GM19023 (cell line): Measurements from ENCODE around the gene PTPRN2.
"Not testable (repeated sequence)": the region's sequence is repeated elsewhere in the genome, so short reads cannot be mapped to it uniquely, and the experiment has no call there.

Source experiments
- ATAC-seq: cut with Tn5 transposase; IDR thresholded peaks from one replicate; pipeline ENCODE4 v1.9.1; 2021; ENCODE audit warnings: mild to moderate bottlenecking, moderate library complexity; ENCODE audit not compliant: unreplicated experiment

The PTPRN2 gene

DNA sequence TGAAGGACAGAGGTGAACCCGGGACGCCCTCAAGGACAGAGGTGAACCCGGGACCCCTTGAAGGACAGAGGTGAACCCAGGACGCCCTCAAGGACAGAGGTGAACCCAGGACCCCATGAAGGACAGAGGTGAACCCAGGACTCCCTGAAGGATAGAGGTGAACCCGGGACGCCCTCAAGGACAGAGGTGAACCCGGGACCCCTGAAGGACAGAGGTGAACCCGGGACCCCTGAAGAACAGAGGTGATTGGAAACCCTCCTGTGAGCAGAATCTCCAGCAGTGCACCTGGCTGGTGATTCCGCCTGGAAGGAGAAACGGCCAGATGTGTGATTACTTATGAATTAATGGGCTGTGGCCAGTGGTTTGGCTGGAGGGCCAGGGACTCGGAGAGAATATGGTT, 272.3 kb downstream of the PTPRN2 start:
- ATAC-seq: no peak

DNA sequence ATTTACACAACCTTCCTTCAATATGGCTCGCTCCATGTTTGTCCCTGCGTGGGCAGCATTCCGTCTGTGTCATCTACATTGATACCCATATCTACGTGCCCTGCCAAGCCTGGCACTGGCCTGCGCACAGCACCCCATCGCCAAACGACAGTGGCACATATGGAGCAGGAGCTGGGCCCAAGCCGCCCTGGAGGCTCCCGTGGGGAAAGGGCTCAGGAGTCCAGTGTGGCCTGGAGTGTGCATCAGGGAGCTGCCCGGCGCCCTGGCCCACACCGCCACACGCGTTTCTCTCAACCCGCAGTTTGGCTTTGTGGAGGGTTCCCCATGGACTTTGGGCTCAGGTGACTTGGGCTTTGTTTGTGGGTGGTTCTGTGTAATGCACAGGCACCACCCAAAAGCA, 273.2 kb downstream of the PTPRN2 start:
- no peak for ATAC-seq

DNA sequence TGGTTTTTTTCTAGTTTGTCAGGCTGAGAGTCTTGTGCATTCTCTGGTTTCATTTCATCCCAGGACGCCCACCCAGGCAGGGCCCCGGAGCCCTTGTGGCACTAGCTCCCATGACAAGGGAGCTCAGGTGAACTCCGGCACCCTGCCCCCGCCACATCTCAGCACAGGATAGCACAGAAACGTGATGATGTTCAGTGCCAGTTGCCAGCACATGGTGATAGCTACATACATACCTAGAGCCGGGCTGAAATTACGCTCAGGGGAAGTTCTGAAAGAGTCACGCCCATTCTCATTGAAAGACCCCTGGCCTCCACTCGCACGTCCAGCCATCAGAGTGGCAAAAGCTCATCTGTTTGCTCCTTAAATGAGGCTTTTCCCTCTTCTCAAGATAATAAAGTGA, 273.7 kb downstream of the PTPRN2 start:
- ATAC-seq: no peak

DNA sequence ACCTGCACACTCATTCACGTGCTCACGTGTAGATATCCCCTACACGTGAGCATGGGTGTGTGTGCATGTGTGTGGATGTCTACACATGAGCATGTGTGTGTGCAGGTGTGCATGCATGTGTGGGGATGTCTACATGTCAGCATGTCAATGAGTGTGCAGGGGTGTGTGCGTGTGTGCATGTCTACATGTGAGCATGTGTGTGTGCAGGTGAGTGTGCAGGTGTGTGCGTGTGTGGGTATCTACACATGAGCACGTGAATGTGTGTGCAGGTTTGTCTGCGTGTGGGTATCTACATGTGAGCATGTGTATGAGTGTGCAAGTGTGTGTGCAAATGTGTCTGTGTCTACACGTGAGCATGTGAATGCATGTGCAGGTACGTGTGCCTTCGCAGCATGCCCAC, 274.8 kb downstream of the PTPRN2 start:
- ATAC-seq: no peak

DNA sequence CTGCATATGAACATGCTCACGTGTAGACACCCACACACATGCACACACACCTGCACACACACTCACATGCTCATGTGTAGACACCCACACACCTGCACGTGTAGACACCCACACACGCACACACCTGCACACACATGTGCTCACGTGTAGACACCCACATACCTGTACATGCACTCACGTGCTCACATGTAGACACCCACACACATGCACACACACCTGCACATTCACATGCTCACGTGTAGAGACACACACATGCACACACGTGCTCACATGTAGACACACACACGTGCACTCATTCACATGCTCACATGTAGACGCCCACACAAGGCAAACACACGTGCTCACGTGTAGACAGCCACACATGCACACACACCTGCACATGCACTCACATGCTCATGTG, 275.8 kb downstream of the PTPRN2 start:
- no peak for ATAC-seq

DNA sequence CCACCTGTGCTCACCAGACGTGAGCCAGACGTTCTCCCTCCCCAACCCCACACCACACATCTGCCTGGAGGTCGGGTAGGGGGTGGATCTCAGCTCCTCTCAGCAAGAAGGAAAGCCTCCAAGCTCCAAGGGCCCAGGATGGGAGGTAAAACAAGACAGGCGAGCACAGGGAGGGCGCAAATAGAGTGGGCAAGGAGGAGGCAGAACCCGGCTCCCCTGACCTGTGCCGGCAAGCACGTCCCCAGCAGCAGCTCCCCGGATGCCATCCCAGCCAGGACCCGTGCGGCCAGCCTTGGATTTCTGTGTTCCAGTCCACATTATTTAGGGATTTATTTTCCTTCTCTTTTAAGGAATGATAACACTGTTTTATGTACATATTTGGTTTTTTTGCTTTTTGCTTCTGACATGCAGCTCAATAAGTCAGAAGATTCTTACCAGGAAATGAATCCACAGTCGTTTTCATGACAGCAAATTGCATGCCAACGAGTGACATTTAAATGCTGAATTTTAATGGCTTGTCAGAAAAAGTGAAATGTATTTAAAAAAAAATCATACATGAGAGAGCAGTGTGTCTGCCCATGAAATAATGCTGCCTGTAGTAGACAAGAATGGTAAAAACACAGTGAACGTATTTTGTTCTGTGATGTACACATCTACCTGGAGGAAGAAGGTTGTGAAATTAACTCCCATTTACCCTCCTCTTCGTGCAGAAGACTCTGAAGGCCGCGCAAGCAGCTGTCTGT, 276.5 kb downstream of the PTPRN2 start:
- no peak for ATAC-seq

DNA sequence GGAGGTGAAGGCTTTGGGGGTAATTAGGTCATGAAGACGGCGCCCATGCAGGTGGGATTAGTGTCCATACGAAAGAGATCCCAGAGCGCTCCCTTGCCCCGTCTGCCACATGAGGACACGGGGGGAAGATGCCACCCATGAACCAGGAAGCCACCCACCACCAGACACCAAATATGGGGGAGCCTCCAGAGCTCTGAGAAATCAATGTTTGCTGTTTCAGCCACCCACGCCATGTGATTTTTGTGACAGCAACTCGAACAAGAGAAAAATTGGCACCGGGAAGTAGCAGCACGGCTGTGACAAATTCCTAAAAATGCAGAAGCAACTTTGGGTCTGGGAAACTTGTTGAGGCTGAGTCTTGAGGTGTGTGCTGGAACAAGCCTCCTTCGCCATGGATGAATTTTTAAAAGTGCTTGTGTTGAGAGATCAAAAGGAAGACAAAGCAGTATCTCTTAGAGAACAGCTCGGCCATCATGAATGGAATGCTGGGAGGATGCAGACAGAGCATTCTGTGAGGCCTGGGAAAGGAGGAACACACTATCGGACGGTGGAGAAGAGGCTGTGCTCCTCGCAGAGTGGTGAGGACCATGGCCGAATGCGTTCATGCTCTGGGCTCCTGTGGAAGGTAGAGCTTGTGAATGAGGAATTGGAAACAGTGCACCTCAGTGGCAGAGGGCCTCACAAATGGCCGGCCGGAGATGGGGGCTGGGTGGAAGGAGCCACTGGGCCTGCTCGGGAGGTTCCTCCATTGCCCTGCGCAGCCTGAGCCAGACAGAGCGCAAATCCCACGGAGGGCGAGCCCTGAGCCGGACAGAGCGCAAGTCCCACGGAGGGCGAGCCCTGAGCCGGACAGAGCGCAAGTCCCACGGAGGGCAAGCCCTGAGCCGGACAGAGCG, 277.5 kb downstream of the PTPRN2 start:
- no peak for ATAC-seq

DNA sequence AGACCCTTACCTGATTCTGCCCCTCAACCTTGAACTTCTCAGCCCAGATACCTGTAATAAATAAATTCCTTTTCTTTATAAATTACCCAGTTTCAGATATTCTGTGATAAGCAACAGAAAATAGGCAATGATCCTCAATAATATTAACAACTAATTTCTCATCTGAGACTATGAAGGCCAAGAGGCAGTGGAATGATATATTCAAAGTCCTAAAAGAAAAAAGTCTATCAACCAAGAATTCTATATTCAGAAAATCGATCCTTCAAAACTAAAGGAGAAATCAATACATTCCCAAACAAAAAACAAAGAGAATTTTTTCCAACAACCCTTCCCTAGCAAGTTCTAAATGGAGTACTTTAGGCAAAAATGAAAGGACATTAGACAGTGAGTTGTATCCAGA, 279.6 kb downstream of the PTPRN2 start:
- ATAC-seq: no peak

DNA sequence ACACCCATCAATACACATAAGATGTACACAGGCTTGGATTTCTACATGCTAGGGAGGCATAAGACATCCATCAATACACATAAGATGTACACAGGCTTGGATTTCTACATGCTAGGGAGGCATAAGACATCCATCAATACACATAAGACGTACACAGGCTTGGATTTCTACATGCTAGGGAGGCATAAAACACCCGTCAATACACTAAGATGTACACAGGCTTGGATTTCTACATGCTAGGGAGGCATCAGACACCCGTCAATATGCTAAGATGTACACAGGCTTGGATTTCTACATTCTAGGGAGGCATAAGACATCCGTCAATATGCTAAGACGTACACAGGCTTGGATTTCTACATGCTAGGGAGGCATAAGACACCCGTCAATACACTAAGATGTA, 283.6 kb downstream of the PTPRN2 start:
- not testable (repeated sequence) for ATAC-seq

DNA sequence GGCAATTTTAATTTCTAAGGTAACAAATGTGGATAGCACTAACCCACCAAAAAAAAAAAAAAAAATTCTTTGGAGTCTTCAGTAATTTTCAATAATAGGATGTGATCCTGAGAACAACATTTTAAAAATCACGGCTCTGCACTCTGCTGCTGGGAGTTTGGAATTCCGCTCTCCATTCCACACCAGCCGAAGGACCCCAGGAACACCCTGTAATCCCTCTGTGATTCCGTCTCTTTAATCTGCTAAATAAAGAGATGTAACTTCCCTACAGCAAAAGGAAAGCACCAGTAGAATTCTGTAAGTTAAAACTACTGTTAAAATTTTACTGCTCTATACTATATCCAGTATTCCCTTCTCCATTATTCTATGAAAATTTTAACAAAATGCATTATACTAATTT, 284.5 kb downstream of the PTPRN2 start:
- no peak for ATAC-seq

DNA sequence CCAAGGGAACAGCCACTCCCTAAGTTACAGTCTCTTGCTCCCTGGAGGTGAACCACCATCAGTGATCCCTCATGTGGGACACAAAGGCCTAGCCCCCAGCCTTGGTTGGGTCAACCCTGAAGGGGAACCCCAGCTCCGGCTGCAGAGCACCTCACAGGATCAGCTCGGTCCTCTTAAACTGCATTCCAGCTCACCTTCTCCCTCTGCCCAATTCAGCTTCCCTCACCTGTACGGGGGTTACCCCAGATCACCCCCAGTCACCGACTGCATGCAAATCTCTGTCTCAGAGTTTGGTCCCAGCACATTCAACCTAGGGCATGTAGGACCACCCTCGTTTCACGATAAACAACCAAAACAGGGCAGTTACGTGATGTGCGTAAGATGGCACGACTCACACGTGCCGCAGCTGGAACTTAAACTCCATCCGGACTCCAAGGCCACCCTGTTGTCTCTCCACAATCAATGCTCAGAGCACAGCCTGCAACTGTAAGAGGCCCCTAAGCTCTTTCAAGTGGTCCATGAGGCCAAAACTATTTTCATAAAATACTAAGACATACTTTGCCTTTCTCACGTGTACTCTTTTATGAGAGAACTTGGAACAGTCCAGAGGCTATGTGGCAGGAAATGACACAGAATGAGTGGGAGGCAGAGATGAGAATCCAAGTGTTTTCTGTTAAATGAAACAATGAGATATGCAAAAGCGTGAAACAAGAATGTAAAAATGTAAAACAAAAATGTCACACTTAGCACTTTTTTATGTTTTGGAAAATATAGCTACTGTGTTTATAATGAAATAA, 285.2 kb downstream of the PTPRN2 start:
- no peak for ATAC-seq

DNA sequence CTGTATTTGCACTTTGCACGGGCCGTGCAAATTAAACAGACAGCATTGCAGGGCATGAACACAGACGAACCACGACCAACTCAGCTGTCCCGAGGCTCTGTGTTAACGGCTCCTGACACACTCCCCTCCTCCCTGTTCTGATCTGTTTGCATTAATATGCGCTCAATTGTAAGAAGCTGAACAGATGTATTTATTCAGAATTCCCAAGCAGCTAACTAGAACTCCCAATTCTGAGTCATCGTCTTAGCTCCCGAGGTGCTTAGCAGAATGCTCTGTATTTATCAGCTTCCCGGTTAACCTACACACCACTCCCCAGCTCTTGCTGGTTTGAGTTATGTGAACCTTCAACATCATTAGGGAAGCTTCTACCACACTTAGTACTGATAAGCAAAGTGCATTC, 286.4 kb downstream of the PTPRN2 start:
- no peak for ATAC-seq

DNA sequence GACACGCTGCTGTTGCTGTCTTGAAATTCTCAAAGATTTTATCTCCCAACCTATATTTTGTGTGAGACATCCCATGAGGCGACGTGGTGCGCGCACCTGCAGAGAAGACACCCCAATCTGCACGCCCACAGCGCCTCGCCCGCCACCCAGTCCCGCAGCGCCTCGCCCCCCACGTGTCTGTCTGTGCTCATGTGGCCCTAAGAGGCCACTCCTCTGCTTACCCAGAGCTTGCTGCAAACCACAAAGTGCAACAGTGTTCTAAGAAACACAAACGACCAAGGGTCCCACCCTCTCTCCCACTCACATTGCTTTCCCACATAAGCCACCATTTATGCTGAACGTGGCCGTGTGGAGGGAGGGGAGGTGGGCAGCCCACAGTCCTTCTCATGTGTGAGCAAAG, 287.2 kb downstream of the PTPRN2 start:
- ATAC-seq: no peak

DNA sequence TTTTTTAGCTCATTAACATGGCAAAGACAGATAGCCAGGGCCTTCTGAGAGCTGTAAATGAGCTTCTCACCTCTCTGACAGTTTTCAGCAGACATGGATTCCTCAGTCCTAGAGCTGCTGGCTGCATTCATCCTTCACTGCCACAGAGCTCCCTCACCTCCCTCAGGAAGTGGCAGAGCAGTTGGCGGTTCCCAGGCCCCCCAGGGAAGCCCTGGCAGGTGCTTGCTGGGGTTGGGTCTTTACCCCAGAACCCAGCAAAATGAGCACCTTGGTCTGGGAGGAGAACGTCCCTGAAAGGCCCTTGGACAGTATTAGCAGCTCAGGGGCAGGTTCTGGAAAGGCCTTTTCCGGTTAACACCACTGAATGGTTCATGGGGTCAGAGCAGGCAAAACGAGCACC, 288.0 kb downstream of the PTPRN2 start:
- no peak for ATAC-seq

DNA sequence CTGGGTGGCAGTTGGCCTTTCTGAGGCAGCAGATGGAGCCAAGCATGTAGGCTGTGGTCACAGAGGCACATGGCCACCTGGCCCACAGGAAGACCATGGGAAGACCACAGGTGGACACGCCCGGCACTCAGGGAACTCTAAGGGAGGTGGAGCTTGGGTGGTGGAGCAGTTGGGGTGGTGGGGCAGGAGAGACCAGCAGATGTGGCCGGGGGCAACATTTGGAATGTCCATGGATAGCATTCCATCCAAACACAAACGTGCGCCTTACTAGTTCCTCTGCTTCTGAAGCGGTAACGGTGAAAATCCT, 290.9 kb downstream of the PTPRN2 start:
- ATAC-seq: no peak

DNA sequence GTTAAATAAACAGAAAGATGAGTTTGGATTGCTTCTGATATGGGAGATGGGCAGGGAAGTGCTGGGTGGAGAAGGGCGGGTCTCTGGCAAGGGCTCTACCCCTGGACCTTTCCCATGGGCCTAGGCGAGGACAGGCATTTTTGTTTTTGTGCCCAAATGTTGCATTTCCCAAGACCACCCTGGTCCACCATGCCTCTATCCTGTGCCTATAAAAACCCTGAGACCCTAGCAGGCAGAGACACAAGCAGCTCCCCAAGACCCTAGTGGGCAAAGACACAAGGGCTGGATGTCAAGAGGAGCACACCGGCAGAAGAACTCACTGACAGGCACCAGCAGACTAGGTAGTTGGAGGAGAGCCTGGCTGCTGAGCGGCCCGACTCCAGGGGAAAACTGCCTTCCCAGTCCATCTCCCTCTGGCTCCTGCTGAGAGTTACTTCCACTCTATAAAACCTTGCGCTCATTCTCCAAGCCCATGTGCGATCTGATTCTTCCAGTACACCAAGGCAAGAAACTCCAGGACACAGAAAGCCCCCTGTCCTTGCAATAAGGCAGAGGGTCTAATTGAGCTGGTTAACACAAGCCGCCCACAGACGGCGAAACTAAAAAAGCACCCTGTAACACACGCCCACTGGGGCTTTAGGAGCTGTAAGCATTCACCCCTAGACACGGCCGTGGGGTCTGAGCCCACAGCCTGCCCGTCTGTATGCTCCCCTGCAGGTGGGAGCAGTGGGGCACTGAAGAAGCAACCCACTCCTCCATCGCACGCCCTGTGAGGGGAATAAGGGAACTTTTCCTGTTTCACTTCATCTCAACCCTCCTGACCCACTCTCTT, 291.4 kb downstream of the PTPRN2 start:
- ATAC-seq: no peak

DNA sequence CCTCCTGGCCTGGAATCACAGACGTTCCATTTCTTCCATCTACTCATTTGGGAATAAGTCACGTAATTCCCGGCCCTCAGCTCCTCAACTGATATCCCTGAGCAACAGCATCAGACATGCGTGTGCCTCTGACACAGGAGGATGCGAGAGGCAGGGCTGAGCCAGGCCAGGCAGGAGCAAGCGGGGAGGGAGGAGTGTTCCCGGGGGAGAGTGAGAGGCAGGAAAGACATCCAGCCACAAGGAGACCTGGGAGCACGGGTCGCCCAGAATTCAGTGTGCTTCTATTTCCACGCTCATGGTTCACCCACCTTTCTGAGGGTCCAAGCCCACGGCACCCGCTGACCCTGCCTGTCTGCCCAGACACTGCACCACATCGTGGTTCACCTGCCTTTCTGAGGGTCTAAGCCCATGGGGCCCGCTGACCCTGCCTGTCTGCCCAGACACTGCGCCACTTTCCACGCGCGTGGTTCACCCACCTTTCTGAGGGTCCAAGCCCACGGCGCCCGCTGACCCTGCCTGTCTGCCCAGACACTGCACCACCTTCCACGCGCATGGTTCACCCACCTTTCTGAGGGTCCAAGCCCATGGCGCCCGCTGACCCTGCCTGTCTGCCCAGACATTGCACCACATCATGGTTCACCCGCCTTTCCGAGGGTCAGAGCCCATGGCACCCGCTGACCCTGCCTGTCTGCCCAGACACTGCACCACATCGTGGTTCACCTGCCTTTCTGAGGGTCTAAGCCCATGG, 293.0 kb downstream of the PTPRN2 start:
- not testable (repeated sequence) for ATAC-seq

DNA sequence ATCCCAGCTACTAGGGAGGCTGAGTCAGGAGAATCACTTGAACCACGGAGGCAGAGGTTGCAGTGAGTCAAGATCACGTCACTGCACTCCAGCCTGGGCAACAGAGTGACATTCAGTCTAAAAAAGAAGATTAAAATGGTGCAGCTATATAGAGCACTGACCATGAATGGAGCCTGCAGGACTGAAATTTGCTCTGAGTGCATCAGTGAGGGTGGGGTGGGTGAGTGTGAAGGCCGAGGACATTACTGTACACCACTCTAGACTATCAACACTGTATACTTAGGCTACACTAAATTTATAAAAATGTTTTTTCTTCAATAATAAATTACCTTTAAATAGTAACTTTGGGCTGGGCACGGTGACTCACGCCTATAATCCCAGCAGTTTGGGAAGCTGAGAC, 294.7 kb downstream of the PTPRN2 start:
- ATAC-seq: no peak

DNA sequence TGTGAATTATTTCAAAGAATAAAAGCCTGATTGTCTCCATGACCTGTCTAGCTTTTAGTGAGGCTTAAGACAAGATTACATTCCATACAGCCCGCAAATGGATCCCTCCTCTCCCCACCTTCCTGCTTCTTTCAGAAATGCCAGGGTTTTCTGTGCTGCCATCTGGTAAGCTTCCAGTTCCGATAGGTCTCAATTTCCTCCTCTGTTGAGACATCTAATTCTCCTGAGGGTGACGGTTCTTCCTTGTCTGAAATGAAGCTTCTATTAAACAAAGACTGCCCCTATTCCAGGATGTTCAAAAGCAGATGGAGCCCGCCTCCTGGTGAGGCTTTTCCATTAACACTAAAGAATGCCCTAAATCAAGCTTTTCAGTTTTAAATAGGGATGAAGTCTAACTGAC, 295.6 kb downstream of the PTPRN2 start:
- no peak for ATAC-seq
